Right lobe of liver (tissue), 6 donors: Measurements from ENCODE around the gene FCAMR. TPM values are rescaled to one million over a fixed set of nuclear protein-coding genes. Genes with fewer than 3 reads are reported as not detected.

Experiments used
- ATAC-seq, 4 donors: fragments of 200-7000 bp; cut with Tn5 transposase; one replicate each; pipeline ENCODE4 v1.9.1; 2020; ENCODE audit warnings: mild to moderate bottlenecking in 4 of 4, moderate library complexity in 4 of 4
- DNase-seq, 3 donors: peaks; one replicate each; pipeline ENCODE4 v3.0.0-alpha.2; 2020
- H3K27ac ChIP-seq, 3 donors: fragments of 200-600 bp; one replicate each; pipeline ENCODE4 v1.8.0; 2022
- H3K27me3 ChIP-seq, 2 donors: fragments of 200-600 bp; one replicate each; pipeline ENCODE4 v1.8.0; 2022
- H3K36me3 ChIP-seq, 4 donors: fragments of 200-600 bp; sonication (generic) in 1 of 4; one replicate each; pipeline versions ENCODE4 v1.5.1 to v1.8.0; 2017 to 2022; ENCODE audit warnings: control low read depth in 1 of 4
- H3K4me1 ChIP-seq, 4 donors: fragments of 200-600 bp; sonication (generic) in 1 of 4; one replicate each; pipeline versions ENCODE4 v1.5.1 to v1.8.0; 2017 to 2022; ENCODE audit warnings: control low read depth in 1 of 4
- H3K4me3 ChIP-seq, 3 donors: fragments of 200-600 bp; one replicate each; pipeline ENCODE4 v1.8.0; 2022
- H3K9me3 ChIP-seq, 4 donors: fragments of 200-600 bp; sonication (generic) in 1 of 4; one replicate each; pipeline versions ENCODE4 v1.5.1 to v1.8.0; 2017 to 2022; ENCODE audit warnings: control low read depth in 1 of 4
- CTCF ChIP-seq, 4 donors: fragments of 200-600 bp in 3 of 4; fragments of 450-650 bp in 1 of 4; IDR thresholded peaks; one replicate each; pipeline versions ENCODE4 v1.5.1 to v1.8.0; 2016 to 2022; ENCODE audit warnings: antibody characterized with exemption in 4 of 4, mild to moderate bottlenecking in 2 of 4
- POLR2A ChIP-seq: fragments of 450-650 bp; IDR thresholded peaks from one replicate; pipeline ENCODE4 v1.6.1; 2017; ENCODE audit warnings: antibody characterized with exemption, mild to moderate bottlenecking
- WGBS: methylation state at CpG from one replicate; pipeline ENCODE4 v1.1.6; 2018; ENCODE audit warnings: low coverage, low lambda C conversion rate; ENCODE audit not compliant: insufficient coverage; ENCODE audit errors: missing lambda C conversion rate; 5-methylcytosine and 5-hydroxymethylcytosine counted together
- intact Hi-C, 2 donors: fragments of 100-400 bp; cut with DNase I; formaldehyde crosslinking; loops; one replicate each; pipeline versions ENCODE4 v1.11.2 to v1.14.1; 2022
- total RNA-seq, 6 experiments: library from RNA; depleted of rRNA in 2 of 6; stranded (reverse); fragments of >200 nt in 2 of 6; fragmentation: NEBNext Ultra II Directional in 3 of 6; extraction: Animal tissue kit (Norgen Biotek cat#: 25700) in 3 of 6; gene quantifications; one replicate each; pipeline versions ENCODE4 v1.1.0 to v1.2.4, GENCODE V29; 2016 to 2023
- donor health status: DM: no; HTN: yes; CAD: no.
- donor health status: DM: no; HTN: no; CAD: no.
- donor health status: DM: no; HTN: no; CAD: no.
- donor health status: DM: no; HTN: yes; CAD: no.
- donor health status: DM: no; HTN: yes; CAD: no.

Gene FCAMR
- total RNA-seq, 6 experiments from 2014 or later: 0.44 to 31.1 (median 2.2) TPM

GRCh38 chr1:206916000-206916709 is 54.1 kb downstream of the FCAMR start:
- TF ChIP-seq CTCF (IDR thresholded peaks at IDR 0.05) (no peak), POLR2A (no peak)
- no peak overlapping the region for H3K27ac ChIP-seq
- no peaks in the 10 kb centered on the region for H3K36me3 ChIP-seq
- intact Hi-C loops: loop anchor here (10.0 kb wide), 4 partner anchors 51 to 441 kb away; partner anchors contain the start of genes DYRK3 (in 1 of the 2), IKBKE (in 1 of the 2) and IL20 (in 1 of the 2)
- WGBS: 38% methylated on average over 6 of the region's 8 CpGs
- DNase-seq: no peak
- no peak for ATAC-seq
- no peaks in the 10 kb centered on the region for H3K9me3 ChIP-seq
- no peaks in the 10 kb centered on the region for H3K4me1 ChIP-seq
- H3K4me3 ChIP-seq: no peak overlapping the region
- no peaks in the 10 kb centered on the region for H3K27me3 ChIP-seq

GRCh38 chr1:206915030-206915735 is 55.1 kb downstream of the FCAMR start:
- intact Hi-C loops: loop anchor here (10.0 kb wide), 4 partner anchors 50 to 440 kb away; partner anchors contain the start of genes DYRK3 (in 1 of the 2), IKBKE (in 1 of the 2) and IL20 (in 1 of the 2)
- H3K36me3 ChIP-seq: no peaks in the 10 kb centered on the region
- ATAC-seq (no peak), DNase-seq (no peak)
- no peak overlapping the region for H3K4me3 ChIP-seq
- H3K4me1 ChIP-seq: no peaks in the 10 kb centered on the region
- no peaks in the 10 kb centered on the region for H3K9me3 ChIP-seq
- WGBS: 70% methylated on average over 14 of the region's 15 CpGs
- no peak for TF ChIP-seq CTCF (IDR thresholded peaks at IDR 0.05)
- H3K27ac ChIP-seq: no peak overlapping the region
- no peaks in the 10 kb centered on the region for H3K27me3 ChIP-seq

- no peaks in the 10 kb centered on the region for H3K27me3 ChIP-seq
- no peak overlapping the region for H3K27ac ChIP-seq
- H3K36me3 ChIP-seq: no peaks in the 10 kb centered on the region
- intact Hi-C loops: loop anchor here (10.0 kb wide), 4 partner anchors 49 to 439 kb away; partner anchors contain the start of genes DYRK3 (in 1 of the 2), IKBKE (in 1 of the 2) and IL20 (in 1 of the 2)
- H3K9me3 ChIP-seq: no peaks in the 10 kb centered on the region
- no peak overlapping the region for H3K4me3 ChIP-seq
- no peak for TF ChIP-seq CTCF (IDR thresholded peaks at IDR 0.05)
- TF ChIP-seq POLR2A: no peak
- DNase-seq (no peak), ATAC-seq (no peak)
- WGBS: 100% methylated on average over 1 of the region's 12 CpGs
- H3K4me1 ChIP-seq: peaks cover 0 to 5% (median 0%) of the 10 kb centered on the region in 4 donors
Measured at GRCh38 chr1:206913766-206914537, 56.3 kb downstream of the FCAMR start.

- no peak for TF ChIP-seq POLR2A
- TF ChIP-seq CTCF (IDR thresholded peaks at IDR 0.05): peak; percentile 88 to 89 (median 88)
- H3K27me3 ChIP-seq: no peaks in the 10 kb centered on the region
- intact Hi-C loops: loop anchor here (10.0 kb wide), 4 partner anchors 48 to 438 kb away; partner anchors contain the start of genes DYRK3 (in 1 of the 2), IKBKE (in 1 of the 2) and IL20 (in 1 of the 2)
- no peak overlapping the region for H3K4me3 ChIP-seq
- H3K36me3 ChIP-seq: no peaks in the 10 kb centered on the region
- H3K4me1 ChIP-seq: peaks cover 0 to 5% (median 0%) of the 10 kb centered on the region in 4 donors
- no peaks in the 10 kb centered on the region for H3K9me3 ChIP-seq
- no peak overlapping the region for H3K27ac ChIP-seq
- ATAC-seq: peak; percentile 65 to 82 (median 69)
- peak in 1 of 3 donors; percentile 73 for DNase-seq
- WGBS: 17% methylated on average over 7 of the region's 7 CpGs
Measured at GRCh38 chr1:206912445-206913095, 57.7 kb downstream of the FCAMR start.
